GM10248 (cell line): ENCODE measurements around the gene DSTN.

Experiments
- CTCF ChIA-PET: fragments of 300-600 bp; sonication (Branson Sonifier 250); formaldehyde crosslinking; extraction: SDS; loops from one replicate; lab custom pipeline; 2021; ENCODE audit warnings: antibody characterized with exemption; lab: Yijun Ruan, JAX
- POLR2A ChIA-PET: fragments of 350-650 bp; sonication (Branson Sonifier 250); formaldehyde crosslinking; extraction: SDS; loops from one replicate; lab custom pipeline; 2020; ENCODE audit warnings: antibody characterized with exemption; lab: Yijun Ruan, JAX
- DNase-seq: peaks from one replicate; pipeline ENCODE4 v3.0.0; 2012; ENCODE audit errors: extremely low spot score
- TF ChIP-seq, protein P1 (sequence below): IDR thresholded peaks from 2 replicates; pipeline ENCODE4 v1.5.1; 2012; ENCODE audit warnings: mild to moderate bottlenecking, low read depth; ENCODE audit errors: extremely low read depth, missing control alignments, control extremely low read depth

Gene DSTN

DNA sequence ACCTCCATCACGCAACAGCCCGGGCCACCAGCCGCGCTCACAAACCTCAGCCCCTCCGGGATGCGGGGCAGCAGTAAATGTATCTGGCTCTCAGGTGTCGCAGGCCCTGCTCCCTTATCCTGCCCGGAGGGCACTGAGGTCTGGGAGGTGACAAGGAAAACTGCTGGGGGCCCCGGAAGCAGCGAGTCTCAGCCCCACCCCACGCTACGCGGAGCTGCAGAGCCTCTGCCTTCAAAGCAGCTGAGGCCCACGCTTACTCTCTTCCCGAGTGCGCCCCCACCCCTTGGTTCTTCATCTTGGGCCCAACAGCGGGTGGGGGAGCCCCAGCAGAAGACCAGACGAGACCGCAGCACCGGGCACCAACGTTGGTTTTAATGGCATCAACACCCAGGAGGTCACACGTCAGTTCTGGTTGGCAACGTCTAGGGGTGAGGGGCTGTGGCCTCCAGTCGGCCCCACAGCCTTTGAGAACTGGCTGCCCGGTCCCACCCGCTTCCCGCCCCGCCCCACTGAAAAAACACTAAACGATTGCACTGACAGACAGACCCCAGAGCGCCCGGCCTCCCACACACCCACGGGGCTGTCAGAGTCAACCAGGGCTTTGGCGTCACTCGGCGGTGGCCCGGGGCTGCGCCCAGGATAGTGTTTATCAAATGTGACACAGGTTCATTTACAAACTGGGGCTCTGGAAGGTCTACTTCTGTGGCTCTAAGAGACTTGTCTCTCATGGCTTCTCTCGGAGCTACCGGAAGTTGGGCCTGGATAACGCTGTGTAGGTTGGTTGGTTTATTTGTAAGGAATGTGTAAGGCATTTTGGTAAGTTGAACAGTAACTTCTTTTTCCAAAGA, 43.7 kb downstream of the DSTN start:
- POLR2A ChIA-PET, result no interaction called here
- CTCF ChIA-PET, result interaction anchor here (1.1 kb wide), 2 partner anchors 19 to 43 kb away, joined by 3 to 4 read pairs; no protein-coding TSS in a partner anchor
- TF ChIP-seq, protein P1, sequence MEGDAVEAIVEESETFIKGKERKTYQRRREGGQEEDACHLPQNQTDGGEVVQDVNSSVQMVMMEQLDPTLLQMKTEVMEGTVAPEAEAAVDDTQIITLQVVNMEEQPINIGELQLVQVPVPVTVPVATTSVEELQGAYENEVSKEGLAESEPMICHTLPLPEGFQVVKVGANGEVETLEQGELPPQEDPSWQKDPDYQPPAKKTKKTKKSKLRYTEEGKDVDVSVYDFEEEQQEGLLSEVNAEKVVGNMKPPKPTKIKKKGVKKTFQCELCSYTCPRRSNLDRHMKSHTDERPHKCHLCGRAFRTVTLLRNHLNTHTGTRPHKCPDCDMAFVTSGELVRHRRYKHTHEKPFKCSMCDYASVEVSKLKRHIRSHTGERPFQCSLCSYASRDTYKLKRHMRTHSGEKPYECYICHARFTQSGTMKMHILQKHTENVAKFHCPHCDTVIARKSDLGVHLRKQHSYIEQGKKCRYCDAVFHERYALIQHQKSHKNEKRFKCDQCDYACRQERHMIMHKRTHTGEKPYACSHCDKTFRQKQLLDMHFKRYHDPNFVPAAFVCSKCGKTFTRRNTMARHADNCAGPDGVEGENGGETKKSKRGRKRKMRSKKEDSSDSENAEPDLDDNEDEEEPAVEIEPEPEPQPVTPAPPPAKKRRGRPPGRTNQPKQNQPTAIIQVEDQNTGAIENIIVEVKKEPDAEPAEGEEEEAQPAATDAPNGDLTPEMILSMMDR, result no peak
- peak; percentile 11 for DNase-seq

DNA sequence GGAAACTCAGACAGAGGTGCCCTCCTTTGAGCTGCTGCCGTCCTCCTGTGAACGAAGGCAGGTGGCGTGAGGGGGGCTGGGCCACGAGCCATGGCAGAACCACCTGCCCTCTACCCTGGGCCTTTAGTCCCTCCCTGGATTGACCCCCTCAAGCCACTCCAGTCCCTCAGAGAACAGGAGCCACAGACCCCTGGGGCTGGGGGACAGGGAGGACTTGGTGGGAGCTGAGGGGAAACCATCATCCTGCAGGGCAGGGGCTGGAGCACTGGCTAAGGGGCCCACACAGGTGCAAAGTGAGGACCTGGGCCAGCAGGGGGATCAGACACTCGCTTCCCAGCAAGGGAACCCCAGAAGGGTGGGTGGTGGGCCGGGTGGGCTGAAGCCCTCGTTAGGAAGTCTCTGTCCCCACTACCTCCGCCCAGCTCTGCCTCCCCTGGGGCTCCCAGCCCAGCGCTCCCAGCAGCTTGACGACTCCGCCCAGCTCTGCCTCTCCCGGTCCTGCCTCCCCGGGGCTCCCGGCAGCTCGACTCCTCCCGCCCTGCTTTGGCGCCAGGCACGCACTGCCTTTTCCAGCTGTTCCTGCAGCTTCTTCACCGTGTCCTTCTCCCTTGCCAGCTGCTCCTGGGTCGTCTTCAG, 44.4 kb downstream of the DSTN start:
- CTCF ChIA-PET, result interaction anchor here (1.1 to 1.2 kb wide), 2 partner anchors 12 to 20 kb away, joined by 4 read pairs; no protein-coding TSS in a partner anchor
- TF ChIP-seq, protein P1, result no peak
- POLR2A ChIA-PET, result no interaction called here
- no peak for DNase-seq

DNA sequence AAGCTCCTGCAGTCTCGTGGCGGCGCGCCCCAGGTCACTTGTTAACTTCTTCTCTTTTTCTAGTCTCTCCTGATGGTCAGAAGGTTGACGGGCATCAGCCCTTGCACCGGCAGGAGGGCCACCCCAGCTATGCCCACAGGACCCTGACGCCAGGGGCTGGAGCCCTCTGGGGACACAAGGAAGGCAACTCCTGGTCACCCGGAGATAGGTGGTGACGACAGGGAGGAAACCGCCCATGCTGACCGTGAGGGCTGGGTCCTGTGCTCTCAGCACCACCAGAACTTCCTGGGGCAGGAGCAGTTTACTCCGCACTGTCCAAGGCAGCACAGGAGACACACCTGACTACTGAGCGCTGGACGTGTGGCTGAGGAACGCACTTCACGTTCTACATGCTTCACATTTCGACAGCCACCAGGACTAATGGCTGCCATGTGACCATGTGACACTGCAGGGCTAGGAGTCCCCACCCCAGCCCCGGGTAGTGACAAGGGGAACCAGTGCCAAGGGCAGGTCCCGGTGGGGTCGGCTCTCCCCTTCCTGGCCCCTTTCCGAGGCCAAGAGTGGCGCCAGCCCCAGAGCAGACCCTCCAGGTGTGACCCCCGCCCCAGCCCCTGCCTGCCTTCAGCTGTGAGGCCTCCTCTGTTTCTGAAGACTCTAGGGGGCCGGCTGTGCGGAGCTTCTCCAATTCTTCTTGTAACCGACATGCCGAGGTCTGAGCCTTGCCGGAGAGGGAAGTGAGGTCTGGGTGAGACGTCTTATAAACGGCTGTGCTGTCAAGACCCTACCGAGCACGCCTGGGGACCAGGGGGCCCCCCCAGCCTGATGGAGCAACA, 45.2 kb downstream of the DSTN start:
- ChIA-PET CTCF (interaction anchor here (0.9 to 3.5 kb wide), 6 partner anchors 9 to 283 kb away, joined by 3 to 19 read pairs (median 4); partner anchors contain the start of gene RRBP1), POLR2A (no interaction called here)
- TF ChIP-seq, protein P1, result no peak
- DNase-seq, result peak; percentile 10

DNA sequence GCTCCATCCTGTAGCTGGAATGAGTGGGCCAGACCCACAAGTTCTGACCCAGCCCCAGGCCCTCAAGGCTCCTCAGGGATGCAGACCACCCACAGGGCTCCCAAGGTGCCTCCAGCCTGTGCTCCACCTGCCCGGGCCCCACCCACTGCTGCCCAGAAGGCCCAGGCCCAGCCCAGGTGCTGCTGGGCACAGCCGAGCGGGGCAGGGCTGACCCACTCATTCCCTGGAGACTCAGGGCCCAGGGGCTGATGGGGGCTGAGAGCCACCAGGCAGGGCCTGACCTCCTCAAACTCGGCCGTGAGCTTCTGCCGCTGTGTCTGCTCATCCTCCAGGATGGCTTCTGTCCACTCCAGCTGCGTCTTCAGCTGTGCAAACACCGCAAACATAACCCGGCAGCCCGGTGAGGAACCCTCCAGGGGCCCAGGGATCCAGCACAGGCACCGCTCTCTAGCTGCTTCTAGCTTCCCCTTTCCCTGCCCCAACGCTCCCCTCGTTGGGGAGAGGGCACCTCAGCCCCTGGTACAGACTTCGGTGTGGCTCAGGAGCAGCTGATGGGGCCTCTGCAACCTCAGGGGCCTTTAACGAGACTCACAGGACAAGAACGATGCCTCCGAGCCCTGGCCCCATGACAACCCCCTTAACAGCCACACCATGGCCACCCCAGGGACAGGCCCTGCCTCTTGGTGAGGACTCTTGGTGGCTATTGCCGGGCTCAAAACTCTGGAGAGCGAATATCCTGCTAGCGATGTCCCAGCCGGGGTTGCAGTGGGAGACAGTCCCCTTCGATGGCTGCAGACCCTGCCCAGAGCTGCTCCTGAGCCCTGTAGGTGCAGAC, 46.0 kb downstream of the DSTN start:
- CTCF ChIA-PET, result interaction anchor here (0.9 to 3.5 kb wide), 6 partner anchors 10 to 282 kb away, joined by 3 to 19 read pairs (median 5); partner anchors contain the start of gene RRBP1
- TF ChIP-seq, protein P1, result no peak
- peak; percentile 14 for DNase-seq
- POLR2A ChIA-PET, result no interaction called here

DNA sequence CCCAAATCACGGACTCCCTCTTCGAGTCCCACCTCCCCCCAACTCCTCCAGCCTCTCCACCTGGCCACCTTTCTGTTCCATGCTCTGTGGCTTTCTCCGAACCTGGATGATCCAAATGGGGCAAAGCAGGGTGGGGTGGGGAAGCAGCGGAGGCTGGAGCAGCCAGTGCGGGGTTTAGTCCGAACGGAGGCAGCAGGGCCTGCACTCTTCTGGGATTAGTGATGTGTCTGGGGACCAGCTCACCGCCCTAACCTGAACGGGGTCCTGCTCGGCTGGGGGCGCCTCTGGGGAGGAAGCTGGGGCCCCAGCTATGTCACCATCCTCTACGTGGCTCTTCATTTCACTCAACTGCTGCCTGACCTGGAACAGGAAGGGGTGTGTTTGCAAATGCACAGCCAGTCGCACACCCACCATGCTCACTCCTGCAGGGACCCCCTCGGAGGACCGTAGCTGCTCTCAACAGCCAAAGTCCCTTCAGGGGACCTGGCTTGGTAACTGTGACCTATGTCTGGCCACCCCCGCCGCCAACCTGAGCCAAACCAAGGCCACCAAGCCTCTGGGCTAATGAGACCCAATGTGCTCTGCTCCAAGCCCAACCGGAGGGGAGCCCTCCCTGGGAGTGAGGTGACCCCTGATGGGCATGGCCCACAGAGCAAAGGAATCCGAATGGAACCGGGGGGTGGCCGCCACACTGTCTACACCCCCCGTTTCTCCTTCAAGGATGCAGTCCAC, 46.8 kb downstream of the DSTN start:
- DNase-seq, result no peak
- CTCF ChIA-PET, result interaction anchor here (0.7 to 3.5 kb wide), 11 partner anchors 10 to 322 kb away, joined by 3 to 19 read pairs (median 4); partner anchors contain the start of gene BFSP1
- POLR2A ChIA-PET, result no interaction called here
- TF ChIP-seq, protein P1, result no peak
